CD4-positive, alpha-beta T cell treated with Interleukin-10 for 1 hour (primary cell): ENCODE measurements around the gene ZNF583.

Experiments used
- DNase-seq: peaks from one replicate; pipeline ENCODE4 v3.0.0-alpha.2; 2020

The ZNF583 gene

DNA sequence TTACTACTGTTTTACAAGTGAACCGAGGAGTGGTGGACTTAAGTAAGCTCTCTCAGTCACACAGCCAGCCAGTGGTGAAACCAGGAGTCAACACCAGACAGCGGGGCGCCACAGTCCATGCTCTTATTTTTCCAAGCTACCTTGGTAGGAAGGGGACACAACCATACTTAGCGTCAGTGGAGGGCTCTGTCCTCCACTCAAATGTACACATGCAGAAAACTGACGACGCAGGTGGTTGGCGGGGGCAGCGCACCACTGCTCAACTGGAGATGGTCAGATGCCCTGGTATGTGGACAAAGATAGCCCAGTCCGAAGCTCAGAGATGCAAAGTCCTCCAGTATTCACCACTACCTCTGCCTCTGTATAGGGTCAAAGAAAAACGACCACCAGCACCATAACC lies 72.0 kb downstream of the ZNF583 start:
- no peak for DNase-seq
